NCI-H1048 (cell line): ENCODE results near the gene GNAL.
A peak's percentile ranks its signal among the peaks of the same experiment; 100 is the strongest.
"Not testable (repeated sequence)": the region's sequence is repeated elsewhere in the genome, so short reads cannot be mapped to it uniquely, and the experiment has no call there.

Experiments
- DNase-seq: peaks from one replicate; lab custom pipeline; 2025; lab: John Stamatoyannopoulos, UW

The GNAL gene

DNA sequence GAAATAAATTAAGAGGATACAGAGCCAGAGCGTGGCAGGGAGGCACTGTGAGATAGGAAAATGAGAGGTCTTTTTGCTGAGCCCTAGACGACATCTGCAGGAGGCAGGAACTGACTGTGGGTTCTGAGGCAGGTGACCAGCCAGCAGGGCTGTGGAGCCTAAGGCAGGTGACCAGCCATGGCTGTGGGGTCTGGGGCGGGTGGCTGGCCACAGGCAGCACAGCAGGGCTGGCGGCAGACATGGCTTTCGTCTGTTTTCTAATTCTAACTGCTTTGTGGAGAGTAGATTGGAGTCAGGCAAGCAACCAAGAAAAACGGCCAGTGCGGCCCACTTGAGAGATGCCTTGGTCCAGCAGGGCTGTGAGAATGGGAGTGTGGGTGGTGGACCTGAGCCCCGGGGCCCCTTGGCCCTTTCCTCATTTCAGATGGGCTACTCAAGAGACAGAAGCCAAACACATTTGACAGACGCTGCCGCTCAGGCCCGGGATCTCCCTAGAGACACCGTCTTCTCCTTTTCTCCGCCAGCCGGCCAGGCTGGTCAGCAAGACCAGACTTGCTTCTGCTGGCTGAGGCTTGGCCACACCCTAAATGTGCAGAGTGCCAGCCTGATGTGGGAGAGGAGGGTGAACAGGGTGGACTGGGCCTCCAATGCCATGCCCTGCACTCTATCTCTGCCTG is 19.7 kb upstream of the GNAL start:
- no peak for DNase-seq

DNA sequence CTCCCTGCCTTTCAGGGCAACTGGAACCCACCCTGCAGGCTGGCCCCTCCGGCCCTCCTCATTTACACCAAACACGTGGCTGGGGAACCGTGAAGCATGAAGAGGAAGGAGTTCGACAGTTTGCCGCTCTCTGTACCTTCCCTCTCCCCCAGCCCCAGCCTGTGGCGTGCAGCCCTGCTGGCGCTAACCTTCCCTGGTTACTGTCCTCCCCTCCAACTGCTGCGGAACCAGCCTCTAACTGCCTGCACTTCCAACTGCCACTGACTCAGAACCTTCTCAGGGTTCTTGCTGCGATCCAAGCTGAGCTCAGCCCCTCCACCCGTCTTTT is 19.2 kb upstream of the GNAL start:
- no peak for DNase-seq

DNA sequence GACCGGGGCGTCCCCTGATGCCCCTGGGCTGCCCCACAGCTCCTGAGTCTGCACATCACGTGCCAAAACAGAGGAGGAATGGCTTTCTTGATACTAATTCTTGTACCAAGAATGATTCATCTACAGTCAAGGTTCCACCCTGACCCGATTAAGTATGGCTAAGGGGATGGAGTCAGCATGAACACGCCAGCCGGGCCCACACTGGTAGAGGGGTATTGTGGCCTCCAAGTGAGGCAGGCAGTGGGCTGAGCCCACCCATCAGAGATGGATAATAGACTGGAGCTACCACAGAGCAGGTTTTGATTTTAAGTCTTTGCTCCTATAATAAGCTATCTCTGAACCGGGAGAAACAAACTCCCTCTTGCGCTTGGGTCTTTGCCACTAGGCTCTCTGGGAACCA is 17.9 kb upstream of the GNAL start:
- DNase-seq = no peak

DNA sequence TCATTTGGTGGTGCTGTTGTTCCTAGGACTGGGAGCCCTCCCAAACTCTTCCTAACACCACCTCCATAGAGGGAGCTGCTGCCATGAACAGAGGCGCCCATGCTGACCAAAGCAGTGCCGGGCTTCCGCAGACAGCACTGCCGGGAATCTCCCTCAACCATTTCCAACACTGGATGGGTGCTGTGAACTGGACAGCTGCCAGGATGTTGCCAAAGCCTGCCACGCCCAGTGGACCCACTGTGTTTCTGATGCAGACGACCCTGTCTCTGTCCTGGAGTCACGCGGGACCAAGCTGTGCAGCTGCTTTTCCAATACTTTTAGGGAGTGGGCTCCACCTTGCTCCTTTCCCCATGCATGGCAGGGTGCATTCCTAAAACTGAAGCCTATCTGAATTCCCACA is 16.9 kb upstream of the GNAL start:
- no peak for DNase-seq

DNA sequence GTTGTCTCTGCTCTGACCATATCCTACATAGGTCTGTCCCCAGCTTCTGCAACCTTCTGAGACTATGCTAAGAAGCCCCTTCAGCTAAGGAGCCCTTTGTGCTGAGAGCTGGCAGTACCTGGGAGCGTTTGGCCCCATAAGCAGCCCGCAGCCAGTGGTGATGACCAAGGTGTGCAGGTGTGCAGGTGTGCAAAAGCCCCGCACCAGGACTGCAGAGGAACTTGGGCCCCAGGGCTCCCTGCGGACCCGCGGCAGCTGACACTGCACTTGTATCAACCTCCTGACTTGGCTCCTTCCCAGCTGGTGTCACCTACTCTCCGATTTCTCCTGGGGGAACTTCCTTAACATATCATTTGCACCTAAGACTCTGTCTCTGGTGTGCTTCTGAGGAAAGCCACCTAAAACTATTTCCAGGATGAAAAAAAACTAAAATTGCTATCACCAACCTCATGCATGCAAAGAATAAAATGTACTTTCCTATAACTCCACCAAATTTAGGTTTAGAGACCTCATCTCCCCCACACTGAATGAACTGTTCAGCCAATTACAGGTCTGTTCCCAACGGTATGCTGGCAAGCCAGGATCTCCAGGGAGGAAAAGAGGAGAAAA is 16.1 kb upstream of the GNAL start:
- DNase-seq = no peak

DNA sequence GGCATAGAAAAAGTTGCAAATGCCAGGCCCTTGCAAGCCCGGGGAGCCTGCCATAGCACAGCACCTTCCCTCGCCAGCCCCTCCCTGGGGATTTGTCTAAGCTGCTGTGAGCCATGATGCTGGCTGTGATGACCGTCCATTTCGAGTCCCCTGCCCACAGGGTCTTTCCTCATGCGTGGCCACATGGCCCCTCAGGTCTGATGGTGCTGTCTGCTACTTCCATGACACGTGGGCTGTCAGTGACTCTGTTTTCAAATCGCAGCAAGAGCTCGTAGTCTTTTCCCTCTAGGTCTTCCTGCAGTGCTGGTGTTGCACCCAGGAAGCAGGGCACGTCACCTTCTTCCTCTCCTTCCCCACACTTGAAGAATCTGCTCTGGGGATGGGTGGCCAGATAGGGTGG is 15.5 kb upstream of the GNAL start:
- no peak for DNase-seq

DNA sequence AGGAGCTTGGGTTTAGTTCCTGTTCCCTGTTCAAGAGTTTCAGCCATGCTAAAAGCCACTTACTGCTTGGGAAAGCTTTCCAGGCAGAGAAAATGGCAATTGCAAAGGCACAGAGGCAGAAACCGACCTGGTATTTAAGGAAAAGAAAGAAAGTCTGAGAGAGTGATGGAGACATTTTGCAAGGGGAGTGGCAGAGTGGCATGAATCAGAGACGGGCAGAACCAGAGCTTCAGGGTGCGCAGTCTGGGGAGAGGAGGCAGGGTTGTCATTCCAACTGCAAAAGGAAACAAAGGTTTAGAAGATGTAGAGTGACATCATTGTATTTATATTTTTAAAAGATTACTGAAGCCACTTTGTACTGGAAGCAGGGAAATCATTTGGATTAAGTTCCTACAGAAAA is 14.9 kb upstream of the GNAL start:
- DNase-seq = no peak

DNA sequence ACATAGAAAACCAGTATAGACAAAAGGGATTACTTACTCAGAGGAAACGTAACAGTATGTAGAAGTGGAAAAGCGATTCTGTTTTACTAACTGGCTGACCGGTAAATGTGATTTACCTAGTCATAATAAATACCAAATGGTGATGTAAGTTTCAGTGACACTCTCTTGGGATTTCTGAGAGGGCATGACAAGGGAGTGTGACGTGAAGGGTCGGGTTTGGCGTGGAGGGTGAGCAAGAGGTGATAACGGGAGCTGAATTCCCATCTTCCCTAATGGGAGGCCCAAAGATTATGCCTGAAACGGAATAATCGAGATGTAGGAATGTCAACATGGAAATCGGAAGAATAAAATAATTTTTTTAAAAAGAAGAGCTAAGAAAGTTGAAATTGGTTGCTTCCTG is 12.7 kb upstream of the GNAL start:
- DNase-seq = no peak

DNA sequence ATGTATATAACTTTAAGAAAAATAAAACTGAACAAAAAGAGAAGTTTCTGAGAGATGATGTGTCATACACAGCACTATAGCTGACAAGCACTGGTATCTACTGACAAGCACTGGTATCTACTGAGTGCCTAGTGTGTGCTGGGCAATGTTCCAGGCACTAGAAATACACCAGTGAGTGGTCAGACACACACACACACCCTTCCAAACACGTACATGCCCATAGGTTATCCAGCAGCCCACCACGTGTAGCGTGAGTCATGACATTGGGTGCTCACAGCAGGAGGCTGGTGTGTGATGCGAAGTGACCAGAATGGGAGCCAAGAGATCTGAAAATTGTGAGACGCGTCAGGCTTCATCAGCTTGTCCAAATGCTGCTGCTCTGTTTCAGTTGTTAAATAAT is 12.2 kb upstream of the GNAL start:
- no peak for DNase-seq

DNA sequence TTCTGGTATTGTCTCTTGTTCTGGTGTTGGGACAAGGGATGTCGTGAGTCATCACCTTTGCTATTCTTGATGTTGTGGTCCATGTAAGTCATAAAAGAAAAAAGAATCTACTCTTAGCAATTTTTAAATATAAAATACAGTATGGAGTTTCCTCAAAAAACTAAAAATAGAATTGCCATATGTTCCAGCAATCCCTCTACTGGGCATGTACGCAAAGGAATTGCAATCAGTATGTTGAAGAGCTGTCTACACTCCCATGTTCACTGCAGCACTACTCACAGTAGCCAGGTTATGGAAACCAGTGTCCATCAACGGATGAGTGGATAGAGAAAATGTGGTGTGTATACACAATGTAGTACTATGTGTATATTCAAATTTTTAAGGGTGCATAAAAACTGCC is 10.9 kb upstream of the GNAL start:
- no peak for DNase-seq

DNA sequence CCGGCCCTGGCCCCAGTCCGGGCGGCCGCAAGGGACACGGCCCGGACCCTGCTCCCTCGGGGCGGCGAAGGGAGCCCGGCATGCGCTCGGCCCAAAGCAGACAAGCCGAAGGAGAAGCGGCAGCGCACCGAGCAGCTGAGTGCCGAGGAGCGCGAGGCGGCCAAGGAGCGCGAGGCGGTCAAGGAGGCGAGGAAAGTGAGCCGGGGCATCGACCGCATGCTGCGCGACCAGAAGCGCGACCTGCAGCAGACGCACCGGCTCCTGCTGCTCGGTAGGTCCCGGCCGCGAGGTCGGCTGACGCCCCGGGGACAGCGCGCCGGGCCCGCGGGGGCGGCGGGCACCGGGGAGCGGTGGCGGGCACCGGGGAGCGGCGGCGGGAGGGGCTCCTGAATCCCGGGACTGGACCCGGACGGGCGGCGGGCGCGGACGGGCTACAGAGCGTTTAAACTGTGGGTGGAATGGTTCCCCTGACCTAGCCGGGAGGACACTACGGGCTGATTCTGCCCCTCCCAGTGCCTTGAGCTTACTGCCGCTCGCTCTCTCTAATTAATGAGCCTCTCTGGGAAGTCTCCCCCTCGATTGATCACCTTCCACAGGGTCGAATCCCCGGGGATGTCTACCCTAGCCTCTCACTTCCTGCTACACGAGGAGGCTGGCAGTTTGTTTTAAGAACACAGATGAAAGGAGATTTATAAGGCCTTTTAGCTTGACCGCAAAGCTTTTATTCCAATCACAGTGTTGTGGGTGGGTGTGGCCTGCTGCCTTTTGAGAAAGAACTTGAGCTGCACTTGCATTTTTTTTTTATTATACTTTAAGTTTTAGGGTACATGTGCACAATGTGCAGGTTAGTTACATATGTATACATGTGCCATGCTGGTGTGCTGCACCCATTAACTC is 853 bp downstream of the GNAL start:
- peak; percentile 7 for DNase-seq

DNA sequence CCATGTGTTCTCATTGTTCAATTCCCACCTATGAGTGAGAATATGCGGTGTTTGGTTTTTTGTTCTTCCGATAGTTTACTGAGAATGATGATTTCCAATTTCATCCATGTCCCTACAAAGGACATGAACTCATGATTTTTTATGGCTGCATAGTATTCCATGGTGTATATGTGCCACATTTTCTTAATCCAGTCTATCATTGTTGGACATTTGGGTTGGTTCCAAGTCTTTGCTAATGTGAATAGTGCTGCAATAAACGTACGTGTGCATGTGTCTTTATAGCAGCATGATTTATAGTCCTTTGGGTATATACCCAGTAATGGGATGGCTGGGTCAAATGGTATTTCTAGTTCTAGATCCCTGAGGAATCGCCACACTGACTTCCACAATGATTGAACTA is 1.6 kb downstream of the GNAL start:
- DNase-seq = not testable (repeated sequence)

DNA sequence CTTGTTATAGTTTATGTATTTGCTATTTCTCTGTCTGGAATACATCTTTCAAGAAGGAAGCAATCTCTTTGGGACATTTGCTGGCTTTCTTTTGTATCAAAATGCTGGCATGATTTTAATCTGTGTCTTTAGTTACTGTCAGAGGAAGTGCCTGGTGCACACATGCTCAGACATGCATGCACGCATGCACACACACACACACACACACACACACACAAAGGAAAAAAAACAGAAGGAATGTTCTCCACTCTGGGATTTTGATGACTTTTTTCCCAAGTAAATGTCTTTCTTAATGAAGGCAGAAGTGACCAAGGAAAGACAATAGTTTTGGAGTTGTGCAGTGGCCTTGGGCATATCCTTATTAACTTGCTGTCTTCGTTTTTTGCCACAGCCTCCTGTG is 6.7 kb downstream of the GNAL start:
- no peak for DNase-seq

DNA sequence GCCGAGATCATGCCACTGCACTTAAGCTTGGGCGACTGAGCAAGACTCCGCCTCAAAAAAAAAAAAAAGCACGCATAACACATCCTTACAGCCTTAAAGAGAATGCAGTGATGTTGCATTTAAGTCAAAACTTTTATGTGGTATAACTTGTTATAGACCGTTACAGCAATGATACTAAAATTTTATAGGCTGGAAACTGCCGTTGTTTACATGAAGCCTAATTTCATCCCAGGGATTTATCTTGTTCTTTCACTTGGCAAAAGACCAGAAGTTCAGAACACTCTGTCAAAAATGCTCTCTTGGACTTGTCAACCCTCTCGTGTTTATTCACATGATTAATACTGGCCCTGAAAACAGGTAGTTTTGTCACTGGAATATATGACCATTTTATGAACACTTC is 7.4 kb downstream of the GNAL start:
- DNase-seq = no peak

DNA sequence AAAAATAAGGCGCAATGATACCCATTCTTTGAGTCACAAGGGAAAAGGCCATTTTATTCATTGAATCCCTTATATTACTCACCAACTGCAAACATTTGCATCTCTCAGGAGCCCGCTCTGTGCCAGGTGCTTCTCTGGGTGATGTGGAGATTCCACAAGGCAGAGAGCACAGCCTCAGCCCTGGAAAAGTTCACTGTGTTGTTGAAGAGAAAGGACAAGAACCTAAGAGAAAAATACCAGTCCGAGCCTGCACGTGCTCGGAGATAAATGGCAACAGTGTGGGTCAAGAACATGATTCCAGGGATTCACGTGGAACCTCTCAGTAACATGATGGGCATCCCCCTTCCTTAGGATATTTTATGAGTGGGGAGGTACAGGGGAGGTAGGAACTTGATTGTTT is 11.8 kb downstream of the GNAL start:
- DNase-seq = no peak

DNA sequence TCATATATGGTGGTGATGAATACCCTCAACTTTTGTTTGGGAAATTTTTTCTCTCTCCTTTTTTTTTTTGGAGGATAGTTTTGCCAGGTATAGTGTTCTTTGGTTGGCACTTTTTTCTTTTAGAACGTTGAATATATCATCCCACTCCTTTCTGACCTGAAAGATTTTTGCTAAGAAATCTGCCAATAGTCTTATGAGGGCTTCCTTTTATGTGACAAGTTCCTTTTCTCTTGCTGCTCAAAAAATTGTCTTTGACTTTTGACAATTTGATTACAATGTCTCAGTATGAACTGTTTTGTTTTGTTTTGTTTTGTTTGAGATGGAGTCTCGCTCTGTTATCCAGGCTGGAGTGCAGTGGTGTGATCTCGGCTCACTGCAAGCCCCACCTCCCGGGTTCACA is 21.5 kb downstream of the GNAL start:
- DNase-seq = no peak

DNA sequence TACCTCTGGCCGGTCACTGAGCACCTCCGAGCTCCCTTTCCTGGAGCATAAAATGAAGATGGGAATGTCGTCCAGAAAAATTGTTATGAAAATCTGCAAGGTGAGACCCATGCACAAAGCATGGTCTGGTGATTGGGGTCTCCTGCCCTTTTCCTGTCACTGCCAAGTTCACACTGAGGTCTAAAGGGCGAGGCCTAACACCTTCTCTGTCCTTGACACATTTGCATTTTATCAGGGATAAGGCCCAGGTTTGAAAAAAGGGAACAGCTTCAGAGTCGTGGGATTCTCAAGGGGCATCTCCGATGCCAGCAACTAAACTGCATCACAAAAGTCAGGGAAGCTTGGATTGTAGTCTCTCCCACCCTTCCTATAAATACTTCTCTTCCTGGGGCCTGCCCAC is 24.7 kb downstream of the GNAL start:
- no peak for DNase-seq

DNA sequence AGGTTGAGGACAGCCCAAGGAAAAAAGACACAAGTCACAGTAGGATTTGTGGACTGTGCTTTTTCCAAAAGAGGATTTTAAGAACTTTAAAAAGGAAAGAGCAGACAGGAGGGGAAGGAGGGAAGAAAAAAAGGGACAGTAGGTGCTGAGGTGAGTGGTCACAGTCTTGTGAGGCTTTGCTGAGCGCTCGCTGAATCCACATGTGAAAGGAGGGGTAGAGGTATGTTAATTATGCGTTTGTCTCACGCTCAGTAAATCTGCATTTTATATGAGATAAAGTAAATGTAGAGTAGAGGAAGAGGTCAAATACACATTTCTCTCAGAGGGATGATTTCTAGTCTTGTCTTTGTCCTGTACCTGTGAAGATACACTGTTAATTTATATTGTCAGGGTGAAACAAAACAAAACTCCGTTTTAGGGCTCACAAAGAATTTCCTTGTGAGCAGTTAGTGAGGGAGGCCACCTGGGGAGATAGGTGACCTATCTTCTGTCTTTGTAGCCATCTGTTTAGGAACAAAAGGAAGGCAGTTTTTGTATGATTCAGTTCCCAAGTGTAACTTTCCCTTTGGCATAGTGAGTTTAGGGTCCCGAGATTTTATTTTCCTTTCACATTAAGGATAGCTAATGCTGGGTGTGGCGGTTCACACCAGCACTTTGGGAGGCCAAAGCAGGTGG is 25.3 kb downstream of the GNAL start:
- DNase-seq = no peak

DNA sequence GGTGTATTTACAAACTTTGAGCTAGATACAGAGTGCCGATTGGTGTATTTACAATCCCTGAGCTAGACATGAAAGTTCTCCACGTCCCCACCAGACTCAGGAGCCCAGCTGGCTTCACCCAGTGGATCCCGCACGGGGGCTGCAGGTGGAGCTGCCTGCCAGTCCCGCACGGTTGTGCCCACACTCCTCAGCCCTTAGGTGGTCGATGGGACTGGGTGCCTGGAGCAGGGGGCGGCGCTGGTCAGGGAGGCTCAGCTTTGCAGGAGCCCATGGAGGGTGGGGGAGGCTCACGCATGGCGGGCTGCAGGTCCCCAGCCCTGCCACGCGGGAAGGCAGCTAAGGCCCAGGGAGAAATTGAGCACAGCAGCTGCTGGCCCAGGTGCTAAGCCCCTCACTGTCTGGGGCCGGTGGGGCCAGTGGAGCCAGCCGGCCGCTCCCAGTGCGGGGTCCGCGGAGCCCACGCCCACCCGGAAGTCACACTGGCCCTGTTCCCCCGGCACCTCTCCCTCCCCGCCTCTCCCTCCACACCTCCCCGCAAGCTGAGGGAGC is 27.8 kb downstream of the GNAL start:
- not testable (repeated sequence) for DNase-seq

DNA sequence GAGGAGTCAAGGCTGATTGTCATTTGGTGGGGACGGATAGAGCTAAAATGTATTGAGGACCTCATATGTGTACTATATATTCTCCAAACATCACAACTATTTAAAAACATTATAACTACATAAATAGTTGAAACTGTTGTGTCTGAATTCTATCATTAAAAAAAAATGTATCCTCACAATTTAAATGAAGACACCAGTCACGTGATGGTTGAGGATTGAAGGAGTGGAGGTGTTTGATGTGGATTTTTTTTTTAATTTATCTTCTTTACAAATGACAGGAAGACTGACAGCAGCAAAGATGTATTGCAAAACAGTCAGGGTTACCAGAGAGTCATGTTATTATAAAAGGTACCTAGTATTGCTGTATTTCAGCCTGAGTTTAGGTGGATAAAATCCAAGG is 30.0 kb downstream of the GNAL start:
- DNase-seq = no peak

DNA sequence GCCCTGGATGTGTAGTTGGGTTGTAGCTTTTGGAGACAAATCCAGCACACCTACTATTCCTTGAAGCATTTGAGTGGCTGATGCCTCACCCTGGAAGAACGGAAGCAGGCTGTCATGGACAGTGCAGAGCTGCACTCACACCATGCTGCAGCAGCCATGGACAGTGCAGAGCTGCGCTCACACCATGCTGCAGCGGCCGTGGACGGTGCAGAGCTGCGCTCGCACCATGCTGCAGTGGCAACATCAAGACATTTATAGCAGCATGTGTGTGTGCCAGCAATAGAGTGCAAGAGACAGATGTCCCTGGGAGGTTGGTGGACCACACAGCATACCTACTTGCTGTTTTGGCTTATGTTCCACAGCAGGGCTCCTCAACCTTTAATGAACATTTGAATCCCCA is 30.6 kb downstream of the GNAL start:
- no peak for DNase-seq

DNA sequence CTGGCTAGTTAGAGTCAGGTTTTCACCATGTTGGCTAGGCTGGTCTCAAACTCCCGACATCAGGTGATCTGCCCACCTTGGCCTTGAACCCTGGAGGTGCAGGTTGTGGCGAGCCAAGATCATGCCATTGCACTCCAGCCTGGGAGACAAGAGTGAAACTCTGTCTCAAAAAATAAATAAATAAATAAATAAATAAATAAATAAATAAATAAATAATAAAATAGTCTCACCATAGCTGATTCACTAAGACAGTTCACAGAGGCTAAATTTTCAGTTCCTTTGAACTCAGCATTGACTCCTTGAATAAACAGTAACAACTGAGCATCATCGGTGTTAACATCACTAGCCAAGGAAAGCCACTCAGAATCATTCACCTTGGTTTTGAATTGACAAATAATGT is 32.7 kb downstream of the GNAL start:
- DNase-seq = no peak

DNA sequence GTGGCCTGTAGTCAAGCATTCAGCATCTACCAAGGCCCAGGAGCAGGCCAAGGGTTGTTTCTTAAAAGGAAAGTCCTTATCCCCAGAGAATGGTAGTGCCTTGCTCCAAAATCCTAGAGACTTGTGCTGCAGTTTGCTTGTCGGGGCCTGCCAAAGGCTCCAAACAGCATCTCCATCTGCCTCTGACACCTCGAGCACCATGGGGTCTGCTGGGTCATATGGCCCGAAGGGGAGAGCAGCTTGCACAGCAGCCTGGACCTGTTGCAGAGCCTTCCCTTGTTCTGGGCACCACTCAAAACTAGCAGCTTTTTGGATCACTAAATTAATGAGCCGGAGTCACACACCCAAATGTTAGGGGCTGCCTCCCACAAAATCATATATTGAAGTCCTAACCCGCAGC is 35.7 kb downstream of the GNAL start:
- DNase-seq = no peak
